ENCODE results near the gene RASA3.

RASA3 gene

DNA sequence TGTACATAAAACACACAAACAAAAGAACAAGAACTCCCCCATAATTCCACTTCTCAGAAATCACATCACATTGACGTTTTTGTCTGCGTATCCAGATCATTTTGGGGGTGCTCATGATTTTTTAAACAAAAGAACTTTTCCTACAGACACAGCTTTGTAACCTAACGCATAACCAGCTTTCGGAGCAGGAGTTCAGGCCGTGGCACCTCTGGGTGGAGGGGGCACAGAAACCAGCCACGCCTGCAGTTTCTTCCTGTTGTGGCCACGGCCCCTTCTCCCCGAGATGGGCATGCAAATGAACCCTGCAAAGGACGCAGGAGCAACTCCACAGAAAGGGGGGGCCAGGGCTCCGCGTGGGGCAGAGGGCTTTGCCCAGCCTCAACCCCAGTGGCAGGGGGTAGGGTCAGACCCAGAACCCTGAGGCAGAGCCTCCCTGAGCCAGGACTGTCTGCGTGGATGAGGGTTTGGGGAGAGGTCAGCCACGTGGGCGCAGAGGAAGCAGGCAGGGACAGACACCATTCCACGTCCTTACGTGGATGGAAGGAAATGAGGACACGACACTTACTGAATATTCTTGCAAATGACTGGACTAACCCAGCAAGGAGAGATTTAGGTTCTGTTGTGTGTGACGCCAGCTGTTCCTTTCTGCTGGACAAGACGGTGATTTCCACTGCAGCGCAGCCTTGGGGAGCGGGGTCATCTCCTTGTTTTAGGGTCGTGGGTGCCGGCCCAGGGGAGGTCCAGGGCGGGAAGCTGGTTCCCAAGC is 64.4 kb downstream of the RASA3 start:
- DNase-seq (ENCODE audit: low read depth): no peak

DNA sequence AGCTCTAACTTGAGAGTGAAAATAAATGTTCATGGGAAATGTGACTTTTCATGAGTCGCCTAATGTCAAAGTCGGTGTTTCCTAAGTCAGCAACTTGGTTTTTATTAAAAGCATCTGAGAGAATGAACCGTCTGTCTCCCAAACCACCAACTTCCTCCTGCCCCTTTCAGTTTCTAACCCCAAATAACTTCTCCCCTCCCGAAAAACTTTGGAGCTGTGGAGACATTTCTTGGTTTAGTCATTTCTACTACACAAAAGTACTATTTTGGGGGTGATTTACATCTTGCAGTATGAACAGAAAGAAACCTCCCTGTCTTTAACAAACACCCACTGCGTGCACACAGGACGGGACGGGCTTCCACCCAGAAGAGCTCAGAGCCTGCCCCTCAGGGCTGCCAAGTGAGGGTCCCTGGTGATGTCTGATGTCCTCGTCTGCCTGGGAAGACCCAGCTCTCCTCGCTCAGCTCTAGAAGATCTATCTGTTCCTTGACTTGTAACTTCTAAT is 65.0 kb downstream of the RASA3 start:
- no peak for DNase-seq (ENCODE audit: low read depth)

DNA sequence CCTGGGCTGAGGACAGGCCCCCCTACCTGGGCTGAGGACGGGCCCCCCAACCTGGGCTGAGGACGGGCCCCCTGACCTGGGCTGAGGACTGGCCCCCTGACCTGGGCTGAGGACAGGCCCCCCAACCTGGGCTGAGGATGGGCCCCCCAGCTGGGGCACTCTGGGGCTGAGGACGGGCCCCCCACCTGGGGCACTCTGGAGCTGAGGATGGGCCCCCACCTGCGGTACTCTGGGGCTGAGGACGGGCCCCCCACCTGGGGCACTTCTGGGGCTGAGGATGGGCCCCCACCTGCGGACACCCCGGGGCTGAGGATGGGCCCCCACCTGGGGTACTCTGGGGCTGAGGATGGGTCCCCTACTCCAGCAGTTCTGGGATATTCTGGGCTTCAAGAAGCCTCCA is 65.5 kb downstream of the RASA3 start:
- DNase-seq (ENCODE audit: low read depth): no peak

DNA sequence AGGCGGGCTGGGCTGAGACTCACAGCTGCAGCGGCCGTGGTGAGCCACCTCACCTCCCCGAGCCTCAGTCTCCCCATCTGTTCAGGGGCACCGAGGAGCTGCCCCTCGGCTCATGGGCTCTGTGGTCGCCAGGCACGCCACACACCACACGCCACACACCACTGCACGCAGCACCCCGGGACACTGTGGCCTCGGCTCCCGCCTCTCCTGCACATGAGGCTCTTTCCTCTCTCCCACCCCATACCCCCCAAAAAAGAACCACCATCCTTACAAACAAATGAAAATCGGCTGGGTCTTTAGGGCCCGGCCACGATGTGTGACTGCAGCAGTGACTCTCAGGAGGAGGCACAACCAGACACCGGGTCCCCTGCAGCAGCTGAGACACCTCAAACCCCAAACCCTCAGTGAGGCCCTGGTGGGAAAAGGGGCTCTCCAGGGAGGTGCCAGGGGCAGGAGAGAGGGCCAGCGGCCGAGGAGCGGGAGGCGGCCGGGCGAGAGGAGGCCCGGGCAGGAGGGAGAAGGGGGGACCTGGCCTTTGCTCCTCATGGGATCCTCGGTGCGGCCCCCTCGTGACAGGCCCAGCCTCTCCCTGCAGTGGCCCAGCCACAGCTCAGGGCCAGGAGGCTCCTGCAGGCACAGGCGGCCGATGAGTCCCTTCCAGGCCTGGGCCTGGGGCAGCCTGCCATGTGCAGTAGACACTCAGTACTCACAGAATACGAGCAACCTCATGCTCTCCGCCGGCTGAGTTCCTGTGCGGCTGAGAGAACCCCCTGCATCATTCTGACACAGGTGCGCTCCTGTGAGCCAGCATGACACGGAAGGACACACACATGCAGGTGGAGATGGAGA is 66.3 kb downstream of the RASA3 start:
- DNase-seq (ENCODE audit: low read depth): no peak

DNA sequence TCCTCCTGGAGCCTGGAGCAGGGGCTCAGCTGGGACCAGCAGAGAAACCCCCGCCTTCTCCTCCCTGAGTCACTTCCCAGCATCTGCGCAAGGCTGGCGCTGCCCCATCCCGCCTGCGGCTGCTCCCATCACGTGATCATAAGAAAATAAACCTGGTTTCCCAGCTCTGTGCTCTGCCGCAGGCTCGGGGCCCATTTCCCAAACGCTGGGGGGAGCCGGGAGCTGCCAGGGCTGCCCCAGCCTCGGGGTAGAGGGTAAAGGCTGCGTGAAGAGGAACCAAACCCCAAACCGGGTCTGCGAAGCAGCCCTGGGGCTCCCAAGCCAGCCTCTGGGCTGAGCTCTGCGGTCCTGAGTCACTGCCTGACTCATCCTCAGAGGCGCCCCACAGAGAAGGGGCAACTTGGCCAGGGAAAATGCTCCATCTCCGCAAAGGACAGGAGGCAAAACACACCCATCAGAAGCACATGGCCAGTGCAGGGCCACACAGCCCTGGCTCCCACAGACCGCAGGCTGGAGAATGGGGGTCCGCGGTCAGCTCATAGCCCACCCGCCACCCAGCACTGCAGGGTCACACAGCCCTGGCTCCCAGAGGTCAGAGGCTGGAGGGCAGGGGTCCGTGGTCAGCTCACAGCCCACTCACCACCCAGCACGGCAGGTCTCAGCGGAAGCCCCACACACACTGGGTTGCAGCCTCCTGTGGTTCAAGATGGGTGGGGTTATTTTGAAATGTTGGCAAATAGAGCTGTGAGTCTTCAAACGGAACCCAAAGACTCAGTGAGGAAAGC is 67.1 kb downstream of the RASA3 start:
- peak; percentile 71 for DNase-seq (ENCODE audit: low read depth)

DNA sequence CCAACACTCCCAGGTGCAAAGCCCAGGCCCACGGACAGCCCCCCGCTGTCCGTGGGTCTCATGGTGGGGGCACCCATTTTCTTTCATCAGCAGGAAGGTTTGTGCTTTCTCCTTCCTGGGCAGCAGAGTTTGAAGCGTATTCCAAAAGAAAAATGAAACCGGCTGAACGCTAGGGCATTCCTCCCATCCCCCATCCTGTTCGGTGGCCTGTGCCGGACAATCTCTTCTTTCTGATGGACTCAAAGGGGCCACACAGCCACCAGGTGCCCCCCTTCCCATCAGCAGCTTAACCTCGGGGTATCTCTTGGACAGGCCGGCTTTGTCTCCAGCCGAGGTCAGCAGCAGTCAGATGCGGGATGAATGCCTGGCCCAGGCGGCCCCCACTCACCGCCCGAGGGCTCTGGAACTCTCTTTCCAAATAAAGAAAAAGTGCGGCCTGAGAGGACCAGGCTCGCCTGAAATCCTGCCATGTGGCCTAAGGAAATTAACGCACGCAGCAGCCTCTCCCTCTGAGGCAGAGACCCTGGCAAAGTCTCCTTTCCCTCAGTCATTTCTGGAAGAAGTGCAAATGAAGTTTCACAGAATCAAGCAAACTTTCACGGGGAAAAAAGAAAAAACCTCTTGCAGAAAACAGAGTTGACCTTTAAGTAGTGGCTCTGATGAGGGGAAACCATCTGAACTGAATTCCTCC is 67.8 kb downstream of the RASA3 start:
- DNase-seq (ENCODE audit: low read depth): no peak

DNA sequence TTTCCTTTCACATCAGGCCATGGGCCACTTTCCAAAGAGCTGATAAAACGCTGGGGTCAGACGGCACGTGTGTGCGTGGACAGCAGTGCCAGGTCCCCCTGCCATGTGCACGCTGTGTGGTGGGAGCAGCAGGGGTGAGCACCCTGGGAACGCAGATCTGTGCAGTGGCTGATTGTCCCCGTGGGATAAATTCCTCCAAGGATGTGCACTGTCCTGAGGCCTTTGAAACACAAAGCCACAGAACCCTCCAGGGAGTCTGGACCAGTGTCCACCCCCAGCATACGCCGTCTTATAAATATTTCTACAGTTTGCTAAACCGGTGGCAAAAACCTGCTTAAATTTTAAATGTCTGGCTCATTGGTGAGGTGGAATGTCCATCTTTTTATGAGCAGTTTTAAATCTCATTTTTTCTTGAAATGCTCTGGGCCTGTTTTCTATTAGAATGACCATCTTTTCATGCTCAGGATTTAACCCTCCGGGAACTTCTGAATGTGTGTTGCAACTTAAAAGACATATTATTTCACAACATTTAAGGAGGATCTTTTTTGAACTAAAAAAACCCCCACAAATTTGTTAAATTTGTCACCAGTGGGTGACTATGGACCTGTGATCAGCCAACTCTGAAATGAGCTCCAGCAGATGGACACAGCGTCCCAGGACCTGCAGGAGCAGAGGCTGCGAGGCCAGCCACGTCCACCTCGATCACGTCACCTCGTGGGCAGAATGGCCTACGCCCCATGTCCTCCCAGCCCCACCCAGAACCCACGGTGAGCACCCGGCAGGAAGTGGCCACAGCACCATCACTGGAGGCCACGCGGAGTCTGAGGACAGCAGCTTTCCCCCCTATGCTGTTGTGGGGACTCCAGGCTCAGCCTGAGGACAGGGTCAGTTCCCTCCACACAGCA is 68.6 kb downstream of the RASA3 start:
- DNase-seq (ENCODE audit: low read depth): no peak

DNA sequence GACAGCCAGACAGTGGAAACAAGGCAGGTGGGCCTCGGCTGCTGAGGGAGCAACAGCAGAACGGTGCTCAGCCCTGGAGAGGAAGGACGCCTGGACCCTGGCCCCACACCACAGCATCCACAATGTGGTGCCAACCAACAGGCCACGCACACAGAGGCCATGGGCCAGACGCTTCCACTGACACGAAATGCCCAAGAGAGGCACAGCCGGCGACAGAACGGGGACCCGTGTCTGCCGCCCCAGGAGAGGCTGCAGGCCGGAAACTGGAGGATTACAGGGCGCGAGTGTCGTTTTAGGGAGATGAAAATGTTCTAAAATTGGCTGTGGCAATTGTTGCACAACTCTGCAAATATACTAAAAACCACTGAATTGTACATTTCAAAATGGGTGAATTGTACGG is 69.7 kb downstream of the RASA3 start:
- no peak for DNase-seq (ENCODE audit: low read depth)

DNA sequence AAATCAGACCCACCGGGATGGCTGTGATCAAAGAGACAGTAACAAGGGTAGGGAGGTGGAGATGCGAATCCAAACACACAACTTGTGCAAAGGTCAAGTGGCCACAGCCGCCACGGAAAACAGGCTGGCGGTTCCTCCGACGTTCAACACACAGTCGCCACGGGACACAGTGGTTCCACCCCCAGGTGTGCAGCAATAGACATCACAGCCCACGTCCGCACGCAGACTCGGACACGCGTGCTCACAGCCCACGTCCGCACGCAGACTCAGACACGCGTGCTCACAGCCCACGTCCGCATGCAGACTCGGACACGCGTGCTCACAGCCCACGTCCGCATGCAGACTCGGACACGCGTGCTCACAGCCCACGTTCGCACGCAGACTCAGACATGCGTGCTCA is 70.1 kb downstream of the RASA3 start:
- no peak for DNase-seq (ENCODE audit: low read depth)

DNA sequence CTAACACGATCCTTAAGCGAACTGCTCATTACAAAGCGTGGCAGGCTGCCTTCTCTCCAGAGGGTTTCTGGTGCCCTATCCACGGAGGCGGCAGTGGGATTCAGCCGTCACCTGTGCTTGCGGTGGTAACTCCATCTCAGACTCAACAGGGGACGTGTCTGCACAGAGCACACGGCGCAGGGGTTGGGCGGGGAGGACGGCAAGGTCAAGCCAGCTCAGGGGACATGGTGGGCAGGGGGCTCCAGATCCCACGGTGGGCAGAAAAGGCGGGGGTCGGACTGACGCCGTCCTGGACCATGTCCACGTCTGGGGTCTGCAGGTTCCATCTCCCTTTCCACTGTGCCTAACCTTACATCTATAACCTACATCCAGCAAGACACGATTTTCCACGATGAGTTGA is 70.7 kb downstream of the RASA3 start:
- DNase-seq (ENCODE audit: low read depth): no peak

DNA sequence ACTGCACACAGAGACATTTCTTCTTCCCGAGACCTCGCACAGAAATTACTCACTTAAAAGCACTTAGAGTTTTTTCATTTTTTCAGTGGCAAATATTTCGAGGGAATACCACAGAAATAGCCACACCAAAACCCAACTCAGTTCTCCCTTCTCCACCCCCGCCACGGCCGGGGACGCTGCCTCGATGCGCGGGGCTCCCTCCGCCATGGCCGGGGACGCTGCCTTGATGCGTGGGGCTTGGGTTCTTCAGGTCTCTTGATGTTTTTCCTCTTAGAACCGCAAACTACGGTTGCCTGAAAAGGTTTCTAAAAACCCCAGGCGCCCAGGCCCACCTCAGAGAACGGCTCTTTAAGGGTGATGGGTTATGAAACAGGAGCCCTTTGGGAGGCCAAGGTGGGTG is 71.4 kb downstream of the RASA3 start:
- DNase-seq (ENCODE audit: low read depth): no peak

DNA sequence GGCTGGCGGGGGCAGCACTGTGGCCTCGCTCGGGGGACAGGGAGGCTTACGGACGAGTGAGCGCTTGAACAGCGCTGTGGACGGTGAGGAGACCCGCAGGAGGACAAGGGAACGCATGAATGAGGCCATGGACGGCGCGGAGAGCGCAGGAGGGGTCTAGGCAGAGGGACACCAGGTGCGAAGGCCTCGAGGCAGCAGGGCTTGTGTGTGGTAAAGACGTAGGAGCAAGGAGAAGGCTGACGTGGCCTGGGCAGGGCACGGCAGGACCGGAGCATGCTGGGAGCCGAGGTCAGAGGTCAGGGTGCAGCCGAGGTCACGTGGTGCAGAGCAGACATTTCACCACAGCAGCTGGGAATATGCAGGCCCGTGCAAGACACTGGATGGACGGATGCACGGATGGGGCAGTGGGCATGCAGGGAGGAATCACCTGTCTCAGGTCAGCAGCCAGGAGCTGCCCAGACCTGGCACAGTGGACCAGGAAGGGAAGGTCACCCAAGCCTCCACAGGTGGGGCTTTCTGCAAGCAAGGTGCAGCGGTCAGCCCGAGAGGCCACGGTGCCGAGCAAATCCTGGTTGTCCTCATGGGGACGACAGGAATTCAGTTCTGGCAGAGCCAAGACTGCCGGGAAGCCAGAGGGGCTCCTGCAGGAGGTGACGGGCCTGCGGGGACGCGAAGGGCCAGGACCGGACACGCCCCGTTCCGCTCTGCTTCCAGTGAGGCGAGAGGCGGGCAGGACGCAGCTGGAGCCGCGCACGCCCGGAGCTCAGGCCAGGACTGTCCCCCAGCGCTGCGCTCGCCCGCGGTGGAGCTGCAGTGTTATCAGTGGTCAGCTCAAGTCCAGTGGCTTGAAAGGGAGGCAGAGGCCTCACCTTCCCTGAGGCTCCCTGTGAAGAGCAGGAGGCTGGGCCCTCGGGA is 72.2 kb downstream of the RASA3 start:
- no peak for DNase-seq (ENCODE audit: low read depth)

DNA sequence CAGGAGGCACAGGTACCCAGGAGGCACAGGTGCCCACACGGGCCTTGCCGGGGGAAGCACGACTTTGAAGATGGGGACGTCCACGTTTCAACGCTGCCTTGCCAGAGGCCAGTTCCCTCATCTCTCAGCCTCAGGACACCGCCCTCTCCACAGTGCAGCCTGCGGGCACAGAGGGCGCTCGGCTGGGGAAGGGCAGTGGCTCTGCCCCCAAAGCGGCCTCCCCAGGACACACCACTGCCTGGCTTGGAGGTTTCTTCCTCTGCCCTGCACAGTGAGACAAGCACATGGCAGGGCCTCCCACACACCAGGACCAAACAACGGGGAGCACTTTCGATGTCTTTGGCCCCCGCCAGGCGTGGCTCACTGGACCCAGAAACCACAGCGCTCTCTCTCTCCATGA is 73.0 kb downstream of the RASA3 start:
- DNase-seq (ENCODE audit: low read depth): no peak

DNA sequence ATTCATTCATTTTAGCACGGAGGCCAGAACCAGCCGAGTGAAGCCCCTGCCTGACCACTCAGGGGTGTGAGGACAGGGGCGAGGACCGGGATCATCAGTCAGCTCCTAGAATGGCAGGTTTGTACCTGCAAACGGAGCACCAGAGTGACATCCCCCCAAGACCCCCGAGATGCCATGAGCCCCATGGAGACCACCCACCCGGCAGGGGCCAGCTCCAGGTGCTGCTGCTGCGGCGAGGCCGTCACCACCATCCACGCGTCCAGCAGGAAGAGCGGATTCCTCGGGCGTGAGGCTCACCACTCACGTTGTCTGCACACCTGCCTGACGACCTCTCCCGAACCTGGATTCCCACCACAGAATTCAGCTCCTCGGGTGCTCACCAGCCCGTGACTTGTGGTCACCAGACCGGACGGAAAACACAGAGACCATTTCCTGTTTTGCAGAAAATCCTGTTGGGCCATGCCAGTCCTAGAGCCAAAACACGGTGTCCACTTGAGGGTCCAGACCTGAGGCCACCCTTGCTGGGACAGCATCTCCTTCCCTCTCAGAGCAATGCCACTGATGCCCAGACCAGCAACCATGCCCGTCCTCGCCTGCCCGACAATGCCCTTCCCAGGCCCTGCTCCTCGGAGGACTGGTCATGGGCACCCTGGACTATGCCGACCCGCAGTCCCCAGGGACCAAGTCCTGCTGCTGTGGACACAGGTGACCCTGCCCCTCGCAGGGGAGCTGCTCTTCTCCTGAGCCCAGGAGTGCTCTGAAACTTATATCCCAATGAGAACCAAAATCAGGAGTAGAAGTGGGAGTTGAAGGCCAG is 74.2 kb downstream of the RASA3 start:
- DNase-seq (ENCODE audit: low read depth): no peak

DNA sequence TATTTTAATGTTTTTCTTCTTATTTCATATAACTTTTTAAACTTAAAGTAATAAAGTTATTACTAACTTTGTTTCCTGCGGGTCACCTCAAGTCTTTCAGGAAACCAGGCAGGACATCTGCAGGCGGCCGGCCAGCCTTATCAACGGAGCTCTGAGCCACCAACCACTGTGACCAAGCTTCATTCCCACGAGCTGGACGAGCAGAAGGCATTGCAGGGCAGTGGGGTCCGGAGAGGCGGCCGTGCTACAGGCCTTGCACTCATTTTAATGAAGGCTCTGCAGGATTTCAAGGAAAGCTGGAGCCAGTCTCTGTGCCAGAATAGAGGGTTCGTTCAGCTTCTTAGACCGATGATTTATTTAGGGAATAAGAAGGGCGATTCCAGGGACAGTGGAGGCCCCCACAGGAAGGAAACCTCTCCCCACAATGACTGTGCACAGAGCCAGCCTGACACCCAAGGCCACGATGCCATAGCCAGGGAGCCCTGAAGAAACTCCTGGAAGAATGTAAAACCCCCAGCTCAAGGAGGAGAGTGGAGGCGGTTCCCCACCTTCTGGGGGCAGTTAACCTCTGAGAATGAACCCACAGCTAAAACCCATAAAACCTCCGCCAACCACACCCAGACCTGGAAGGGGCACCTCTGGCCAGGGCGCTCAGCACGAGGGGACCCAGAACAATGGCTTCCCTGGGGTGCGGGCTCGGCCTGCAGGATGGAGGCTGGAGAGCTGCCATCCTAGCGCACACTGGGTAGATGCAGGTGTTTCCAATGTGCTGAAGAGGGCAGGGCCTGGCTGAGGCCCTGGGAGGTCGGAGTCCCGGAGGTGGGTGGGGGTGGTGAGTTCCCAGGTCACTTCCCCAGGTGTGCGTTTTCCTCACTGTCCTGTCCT is 75.0 kb downstream of the RASA3 start:
- DNase-seq (ENCODE audit: low read depth): no peak

DNA sequence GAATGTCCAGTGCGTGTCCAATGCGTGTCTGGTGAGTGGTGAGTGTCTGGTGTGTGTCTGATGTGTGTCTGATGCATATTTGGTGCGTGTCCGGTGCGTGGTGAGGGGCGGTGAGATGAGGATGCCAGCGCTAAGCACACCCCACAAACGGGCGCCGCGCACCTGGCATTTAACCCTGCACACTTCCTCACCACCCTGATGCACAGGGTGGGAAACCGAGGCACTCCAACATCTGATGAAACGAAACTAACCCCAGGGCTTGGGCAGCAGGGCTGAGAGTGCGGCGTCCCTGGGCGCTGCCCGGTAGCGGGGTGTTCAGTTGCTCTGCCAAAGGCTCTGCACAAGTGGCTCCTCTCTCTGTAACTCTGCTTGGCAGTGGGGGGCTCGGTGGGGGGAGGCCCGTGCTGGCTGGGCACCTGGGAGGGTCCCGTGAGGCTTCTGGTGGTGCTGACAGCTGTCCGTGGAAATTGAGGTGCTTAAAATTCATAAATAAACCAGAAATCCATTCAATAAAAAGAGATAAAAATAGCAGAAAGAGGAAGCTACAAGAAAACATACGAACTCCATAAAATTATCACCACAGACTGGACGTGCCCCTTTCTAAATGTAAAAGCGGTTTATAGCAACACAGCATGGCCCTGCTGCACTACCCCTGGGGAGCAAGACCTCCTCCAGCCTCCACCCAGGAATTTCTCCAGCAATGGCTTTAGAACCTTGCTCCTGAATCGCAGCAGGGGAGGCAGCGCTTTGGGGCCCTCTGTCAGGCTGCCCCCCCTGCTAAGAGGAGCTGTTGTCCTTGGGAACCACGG is 76.0 kb downstream of the RASA3 start:
- no peak for DNase-seq (ENCODE audit: low read depth)

DNA sequence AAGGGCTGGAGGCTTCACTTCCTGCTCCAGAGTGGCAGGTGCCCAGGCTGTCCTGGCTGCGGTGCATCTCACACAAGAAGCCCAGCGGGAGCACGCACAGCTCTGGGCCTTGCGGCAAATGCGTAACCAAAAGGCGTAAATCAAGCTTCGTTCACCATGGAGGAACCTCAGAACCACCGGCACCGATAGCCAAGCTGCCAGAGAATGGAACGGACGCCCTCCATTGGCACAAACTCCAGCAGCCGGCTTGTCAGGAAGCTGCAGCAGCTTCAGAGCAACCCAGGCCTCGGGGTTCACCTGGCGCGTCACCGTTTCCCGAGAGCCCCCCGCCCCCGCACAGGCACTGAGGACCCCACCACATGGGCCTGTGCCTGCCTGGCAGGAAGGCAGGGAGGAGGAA is 76.7 kb downstream of the RASA3 start:
- no peak for DNase-seq (ENCODE audit: low read depth)
